Left lung (tissue), 10 donors: Measurements from ENCODE around the gene FOXA1. TPM values are rescaled to one million over a fixed set of nuclear protein-coding genes. Genes with fewer than 3 reads are reported as not detected.
A peak's percentile ranks its signal among the peaks of the same experiment; 100 is the strongest.

ENCODE experiments used
- ATAC-seq: fragments of 200-7000 bp; cut with Tn5 transposase; one replicate; pipeline ENCODE4 v1.9.1; 2020; ENCODE audit warnings: moderate library complexity
- DNase-seq, 4 donors: peaks; one replicate each; pipeline ENCODE4 v3.0.0-alpha.2; 2013 to 2020
- H3K27ac ChIP-seq, 2 donors: fragments of 200-600 bp; sonication (generic) in 1 of 2; one replicate each; pipeline versions ENCODE4 v1.5.0 to v1.8.0; 2020 to 2021
- H3K27me3 ChIP-seq, 2 donors: fragments of 200-600 bp; sonication (generic) in 1 of 2; one replicate each; pipeline versions ENCODE4 v1.5.0 to v1.8.0; 2020 to 2021
- H3K36me3 ChIP-seq, 2 donors: fragments of 200-600 bp; sonication (generic) in 1 of 2; one replicate each; pipeline versions ENCODE4 v1.5.0 to v1.8.0; 2020 to 2021
- H3K4me1 ChIP-seq, 2 donors: fragments of 200-600 bp; one replicate each; pipeline ENCODE4 v1.8.0; 2021
- H3K4me3 ChIP-seq, 2 donors: fragments of 200-600 bp; sonication (generic) in 1 of 2; one replicate each; pipeline versions ENCODE4 v1.5.0 to v1.8.0; 2020 to 2021; ENCODE audit warnings: mild to moderate bottlenecking in 1 of 2
- H3K9me3 ChIP-seq, 2 donors: fragments of 200-600 bp; sonication (generic) in 1 of 2; one replicate each; pipeline versions ENCODE4 v1.5.0 to v1.8.0; 2020 to 2021
- CTCF ChIP-seq, 2 donors: fragments of 200-600 bp; sonication (generic) in 1 of 2; IDR thresholded peaks; one replicate each; pipeline versions ENCODE4 v1.5.0 to v1.8.0; 2021; ENCODE audit warnings: antibody characterized with exemption in 2 of 2
- intact Hi-C, 2 donors: fragments of 100-400 bp; cut with DNase I; formaldehyde crosslinking; loops; one replicate each; pipeline versions ENCODE4 v1.11.2 to v1.14.2; 2022
- polyA plus RNA-seq, 6 donors: library from polyadenylated mRNA; unstranded; fragments of 120-200 nt; gene quantifications; one replicate each; pipeline ENCODE4 v1.2.1, GENCODE V29; 2013; ENCODE audit not compliant: insufficient read length in 6 of 6
- total RNA-seq, 2 donors: library from RNA; stranded (reverse); fragmentation: NEBNext Ultra II Directional; extraction: Animal tissue kit (Norgen Biotek cat#: 25700); gene quantifications; one replicate each; pipeline ENCODE4 v1.2.1, GENCODE V29; 2021
- donor health status: DM: no; HTN: yes; CAD: no.
- donor health status: DM: no; HTN: no; CAD: no.

The FOXA1 gene
- total and polyA plus RNA-seq, 8 donors: 30.2 to 52.9 (median 41.8) TPM

DNA sequence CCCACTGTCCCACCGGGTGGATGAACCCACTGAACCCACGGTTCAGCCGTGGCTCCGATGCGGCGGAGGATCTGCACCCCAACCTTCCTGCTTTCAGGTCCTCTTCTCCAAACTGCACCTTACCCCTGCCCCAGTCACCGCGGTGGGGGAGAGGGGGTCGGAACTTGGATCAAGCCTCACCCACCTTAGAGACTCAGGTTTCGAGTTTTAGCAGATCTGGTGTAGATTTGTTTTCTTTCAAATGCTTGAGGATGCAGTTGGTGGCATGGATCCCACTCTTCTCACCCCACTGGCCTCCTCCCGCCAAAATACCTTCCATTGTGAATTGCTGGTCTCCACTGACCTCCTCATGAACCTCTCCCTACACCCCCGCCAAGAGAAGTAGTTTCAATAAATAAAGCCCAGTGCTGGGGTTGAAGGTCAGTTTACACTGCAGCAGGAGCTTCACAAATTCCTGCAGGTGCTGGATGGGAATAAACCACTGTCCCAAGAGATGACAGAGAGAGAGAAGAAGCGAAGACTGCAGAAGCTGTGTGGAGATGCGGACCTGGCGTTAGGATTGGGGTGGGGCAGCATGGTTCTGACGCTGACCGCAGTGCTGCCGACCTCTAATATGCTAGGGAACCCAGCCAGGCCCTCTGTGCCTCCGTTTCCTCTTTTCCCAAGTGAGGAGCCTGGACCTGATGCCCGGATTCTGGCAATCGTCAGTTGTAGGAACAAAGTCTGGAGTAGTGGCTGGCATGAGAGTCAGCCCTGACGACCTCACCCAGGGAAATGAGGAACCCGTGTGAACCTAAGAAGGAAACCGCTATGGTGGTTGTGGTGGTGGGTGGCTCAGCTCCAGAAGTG, 7.8 kb upstream of the FOXA1 start:
- TF ChIP-seq CTCF (IDR thresholded peaks at IDR 0.05): no peak
- Histone ChIP-seq H3K4me1 (peaks cover 0 to 12% of the 10 kb centered on the region in 2 donors), H3K27me3 (peaks cover 61 to 87% of the 10 kb centered on the region in 2 donors), H3K4me3 (no peak overlapping the region), H3K27ac (no peak overlapping the region), H3K36me3 (no peaks in the 10 kb centered on the region), H3K9me3 (no peaks in the 10 kb centered on the region)
- no peak for DNase-seq
- no peak for ATAC-seq
- intact Hi-C loops: no loop called here

- H3K27me3 ChIP-seq: peaks cover 71 to 96% of the 10 kb centered on the region in 2 donors
- intact Hi-C loops: no loop called here
- H3K4me3 ChIP-seq: no peak overlapping the region
- TF ChIP-seq CTCF (IDR thresholded peaks at IDR 0.05): no peak
- peaks cover 0 to 12% of the 10 kb centered on the region in 2 donors for H3K4me1 ChIP-seq
- DNase-seq (no peak), ATAC-seq (no peak)
- no peaks in the 10 kb centered on the region for H3K9me3 ChIP-seq
- H3K27ac ChIP-seq: no peak overlapping the region
- no peaks in the 10 kb centered on the region for H3K36me3 ChIP-seq
Measured at GRCh38 chr14:37601865-37602264, 6.8 kb upstream of the FOXA1 start.

DNA sequence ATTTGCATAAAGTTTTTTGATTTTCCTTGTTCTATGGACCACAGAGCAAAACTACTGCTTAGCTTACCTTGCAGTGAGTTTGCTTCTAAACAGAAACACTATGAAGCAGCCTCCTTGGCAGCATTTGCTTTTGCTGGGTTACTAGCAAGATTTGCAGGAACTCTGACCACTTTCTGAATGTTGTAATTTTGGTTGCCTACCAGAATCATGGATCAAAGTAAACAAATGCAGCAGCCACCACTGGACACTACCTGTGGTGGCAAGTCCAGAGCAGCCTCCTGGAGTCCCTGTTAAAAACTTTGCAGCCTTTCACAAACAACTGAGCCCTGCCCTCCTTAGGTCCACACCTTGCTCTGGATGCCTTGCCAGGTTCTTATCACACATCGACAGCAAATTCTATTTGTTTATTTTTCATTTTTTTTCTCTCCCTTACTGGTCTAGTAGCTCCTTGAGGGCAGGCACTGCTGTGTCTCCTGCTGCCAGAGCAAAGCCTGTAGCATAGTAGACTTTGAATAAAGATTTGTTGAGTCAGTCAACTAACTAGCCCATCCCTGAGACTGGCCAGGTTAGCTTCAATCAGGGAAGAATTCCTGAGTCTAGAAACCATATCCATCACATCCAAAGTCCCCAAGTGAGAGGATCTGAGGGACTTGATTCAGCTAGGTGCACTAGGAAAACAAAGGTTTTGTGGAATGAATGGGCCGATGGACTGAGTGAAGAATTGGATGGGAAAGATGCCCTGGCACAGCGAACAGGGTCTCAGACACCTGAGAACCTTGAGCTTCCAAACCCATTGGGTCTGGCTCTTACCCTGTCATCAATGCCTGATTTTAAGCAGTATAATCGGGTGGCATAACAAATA, 6.1 kb upstream of the FOXA1 start:
- ATAC-seq: no peak
- no peak for TF ChIP-seq CTCF (IDR thresholded peaks at IDR 0.05)
- H3K4me1 ChIP-seq: peaks cover 0 to 14% of the 10 kb centered on the region in 2 donors
- H3K27ac ChIP-seq: no peak overlapping the region
- no peaks in the 10 kb centered on the region for H3K9me3 ChIP-seq
- no peak overlapping the region for H3K4me3 ChIP-seq
- intact Hi-C loops: no loop called here
- H3K27me3 ChIP-seq: peaks cover 79 to 100% of the 10 kb centered on the region in 2 donors
- no peaks in the 10 kb centered on the region for H3K36me3 ChIP-seq
- DNase-seq: no peak

- Histone ChIP-seq H3K36me3 (no peaks in the 10 kb centered on the region), H3K27me3 (peaks cover 89 to 100% of the 10 kb centered on the region in 2 donors), H3K9me3 (no peaks in the 10 kb centered on the region), H3K4me1 (peaks cover 0 to 26% of the 10 kb centered on the region in 2 donors), H3K27ac (peak overlapping the region in 1 of 2 donors; percentile 2), H3K4me3 (peak overlapping the region; percentile 15 to 38)
- TF ChIP-seq CTCF (IDR thresholded peaks at IDR 0.05): no peak
- ATAC-seq: no peak
- DNase-seq: no peak
- intact Hi-C loops: no loop called here
Measured at GRCh38 chr14:37599507-37600368, 4.7 kb upstream of the FOXA1 start.
